IMR-90 (cell line): Measurements from ENCODE around the gene PDE4A. TPM values are rescaled to one million over a fixed set of nuclear protein-coding genes. Genes with fewer than 3 reads are reported as not detected.
A peak's percentile ranks its signal among the peaks of the same experiment; 100 is the strongest.

Experiments
- ATAC-seq: fragments of 200-7000 bp; cut with Tn5 transposase; 2 replicates; pipeline ENCODE4 v1.9.1; 2020; ENCODE audit warnings: low read depth, mild to moderate bottlenecking, moderate library complexity
- BruUV-seq: library from RNA; stranded (reverse); fragments of 400-500 nt; replicated peaks from 2 replicates; lab custom pipeline; 2021; lab: Mats Ljungman, UMichigan
- CTCF ChIA-PET: fragments of 300-600 bp; formaldehyde crosslinking; extraction: SDS; loops from one replicate; lab custom pipeline; 2021; ENCODE audit warnings: antibody characterized with exemption; lab: Yijun Ruan, JAX
- POLR2A ChIA-PET: fragments of 300-600 bp; sonication (Branson Sonifier 250); formaldehyde crosslinking; loops from one replicate; lab custom pipeline; 2022; ENCODE audit warnings: antibody characterized with exemption; ENCODE audit not compliant: unreplicated experiment; lab: Charles Lee
- DNase-seq: peaks from one replicate; pipeline ENCODE4 v3.0.0; 2013
- H2AFZ ChIP-seq: replicated peaks from 2 replicates; pipeline ENCODE3; 2013; ENCODE audit warnings: low read length, mild to moderate bottlenecking; ENCODE audit not compliant: poor library complexity
- H2AK5ac ChIP-seq: 2 replicates; pipeline ENCODE4 v1.6.1; 2013; ENCODE audit warnings: low read depth, low read length, inconsistent platforms
- H2AK9ac ChIP-seq: replicated peaks from 2 replicates; pipeline ENCODE3; 2013; ENCODE audit warnings: mild to moderate bottlenecking, low read depth, low read length, moderate library complexity; ENCODE audit not compliant: poor library complexity
- H2BK120ac ChIP-seq: 2 replicates; pipeline ENCODE4 v1.6.1; 2013; ENCODE audit warnings: low read depth, low read length, inconsistent platforms
- H2BK15ac ChIP-seq: 3 replicates; pipeline ENCODE4 v1.6.1; 2013; ENCODE audit warnings: low read depth, low read length, inconsistent platforms
- H2BK20ac ChIP-seq: 2 replicates; pipeline ENCODE4 v1.6.1; 2013; ENCODE audit warnings: low read depth, mild to moderate bottlenecking, inconsistent platforms, low read length, moderate library complexity
- H2BK5ac ChIP-seq: 2 replicates; pipeline ENCODE4 v1.6.1; 2013; ENCODE audit warnings: mild to moderate bottlenecking, low read depth, low read length, inconsistent platforms; ENCODE audit not compliant: poor library complexity, severe bottlenecking
- H3K14ac ChIP-seq: replicated peaks from 2 replicates; pipeline ENCODE4 v1.6.1; 2013; ENCODE audit warnings: low read depth, low read length, inconsistent platforms
- H3K18ac ChIP-seq: 2 replicates; pipeline ENCODE4 v1.6.1; 2013; ENCODE audit warnings: low read depth, low read length, control low read depth
- H3K23ac ChIP-seq: 2 replicates; pipeline ENCODE4 v1.6.1; 2013; ENCODE audit warnings: low read depth, low read length, inconsistent platforms
- H3K27ac ChIP-seq: 2 replicates; pipeline ENCODE4 v1.5.1; 2013; ENCODE audit warnings: mild to moderate bottlenecking, control low read depth, low read length; ENCODE audit not compliant: insufficient read depth
- H3K27me3 ChIP-seq: 2 replicates; pipeline ENCODE4 v1.6.1; 2013; ENCODE audit warnings: low read length; ENCODE audit not compliant: control insufficient read depth, insufficient read depth
- H3K36me3 ChIP-seq: 2 replicates; pipeline ENCODE4 v1.6.1; 2013; ENCODE audit warnings: low read length, mixed read lengths; ENCODE audit not compliant: control insufficient read depth, insufficient read depth
- H3K4ac ChIP-seq: 2 replicates; pipeline ENCODE4 v1.6.1; 2013; ENCODE audit warnings: low read depth, low read length, inconsistent platforms
- H3K4me1 ChIP-seq: 2 replicates; pipeline ENCODE4 v1.6.1; 2013; ENCODE audit warnings: low read length, mixed read lengths; ENCODE audit not compliant: control insufficient read depth, insufficient read depth
- H3K4me2 ChIP-seq: 2 replicates; pipeline ENCODE4 v1.6.1; 2013; ENCODE audit warnings: low read depth, mild to moderate bottlenecking, control low read depth, low read length, moderate library complexity
- H3K4me3 ChIP-seq: 2 replicates; pipeline ENCODE4 v1.5.1; 2013; ENCODE audit warnings: low read depth, mild to moderate bottlenecking, control low read depth, low read length, moderate library complexity; ENCODE audit not compliant: insufficient read depth
- H3K56ac ChIP-seq: 2 replicates; pipeline ENCODE4 v1.6.1; 2013; ENCODE audit warnings: low read length, inconsistent platforms; ENCODE audit not compliant: insufficient read depth; ENCODE audit errors: extremely low read depth
- H3K79me1 ChIP-seq, 2 experiments: 2 replicates each; pipeline ENCODE4 v1.6.1; 2013; ENCODE audit warnings: low read length in 2 of 2, inconsistent platforms in 1 of 2, low read depth in 1 of 2
- H3K9ac ChIP-seq: 2 replicates; pipeline ENCODE4 v1.6.1; 2013; ENCODE audit warnings: low read depth, low read length, control low read depth
- H3K9me1 ChIP-seq: 2 replicates; pipeline ENCODE4 v1.6.1; 2013; ENCODE audit warnings: low read length, inconsistent platforms; ENCODE audit not compliant: insufficient read depth
- H3K9me3 ChIP-seq: 2 replicates; pipeline ENCODE4 v1.6.1; 2013; ENCODE audit warnings: low read length; ENCODE audit not compliant: control insufficient read depth, insufficient read depth
- H4K20me1 ChIP-seq: 2 replicates; pipeline ENCODE4 v1.6.1; 2013; ENCODE audit warnings: low read length, inconsistent platforms; ENCODE audit not compliant: insufficient read depth
- H4K5ac ChIP-seq: 2 replicates; pipeline ENCODE4 v1.6.1; 2013; ENCODE audit warnings: mild to moderate bottlenecking, low read depth, low read length, control low read depth
- H4K8ac ChIP-seq, 2 experiments: 2 replicates each; pipeline ENCODE4 v1.6.1; 2013; ENCODE audit warnings: low read depth in 2 of 2, low read length in 2 of 2, control low read depth in 1 of 2, inconsistent platforms in 1 of 2
- H4K91ac ChIP-seq: 2 replicates; pipeline ENCODE4 v1.6.1; 2013; ENCODE audit warnings: low read depth, low read length, inconsistent platforms; ENCODE audit not compliant: insufficient read depth
- BHLHE40 ChIP-seq: fragments of 150-350 bp; IDR thresholded peaks from 2 replicates; pipeline ENCODE4 v1.6.1; 2016; ENCODE audit warnings: mild to moderate bottlenecking, low read depth, low read length
- CEBPB ChIP-seq: IDR thresholded peaks from 2 replicates; pipeline ENCODE4 v1.6.1; 2012; ENCODE audit warnings: low read depth, low read length, improper control_type of control experiment
- CHD1 ChIP-seq: IDR thresholded peaks from 2 replicates; pipeline ENCODE4 v1.6.1; 2012; ENCODE audit warnings: low read depth, low read length, improper control_type of control experiment
- CTCF ChIP-seq: conservative IDR thresholded peaks from 2 replicates; pipeline ENCODE4 v1.5.1; 2012; ENCODE audit warnings: mild to moderate bottlenecking, low read depth, low read length, improper control_type of control experiment
- ELK1 ChIP-seq: fragments of 150-350 bp; IDR thresholded peaks from 2 replicates; pipeline ENCODE4 v1.6.1; 2016; ENCODE audit warnings: low read depth, mild to moderate bottlenecking, low read length, moderate library complexity, borderline replicate concordance
- FOS ChIP-seq: fragments of 150-350 bp; IDR thresholded peaks from 2 replicates; pipeline ENCODE4 v1.6.1; 2016; ENCODE audit warnings: low read depth, low read length
- MAFK ChIP-seq: IDR thresholded peaks from 2 replicates; pipeline ENCODE4 v1.6.1; 2012; ENCODE audit warnings: low read depth, low read length, improper control_type of control experiment
- MAZ ChIP-seq: IDR thresholded peaks from 2 replicates; pipeline ENCODE4 v1.6.1; 2012; ENCODE audit warnings: low read depth, mild to moderate bottlenecking, low read length, improper control_type of control experiment, moderate library complexity, borderline replicate concordance
- MXI1 ChIP-seq: IDR thresholded peaks from 2 replicates; pipeline ENCODE4 v1.6.1; 2012; ENCODE audit warnings: low read depth, mild to moderate bottlenecking, low read length, moderate library complexity, borderline replicate concordance
- NFE2L2 ChIP-seq: fragments of 150-350 bp; IDR thresholded peaks from 2 replicates; pipeline ENCODE4 v1.6.1; 2016; ENCODE audit warnings: low read depth, mild to moderate bottlenecking, low read length
- POLR2A ChIP-seq: IDR thresholded peaks from 2 replicates; pipeline ENCODE4 v1.6.1; 2012; ENCODE audit warnings: mild to moderate bottlenecking, low read depth, low read length
- RAD21 ChIP-seq: IDR thresholded peaks from 2 replicates; pipeline ENCODE4 v1.6.1; 2012; ENCODE audit warnings: low read length, improper control_type of control experiment
- RCOR1 ChIP-seq: IDR thresholded peaks from 2 replicates; pipeline ENCODE4 v1.6.1; 2012; ENCODE audit warnings: mild to moderate bottlenecking, low read length, improper control_type of control experiment; ENCODE audit not compliant: insufficient replicate concordance
- RFX5 ChIP-seq: IDR thresholded peaks from 2 replicates; pipeline ENCODE4 v1.8.0; 2012; ENCODE audit warnings: low read depth, mild to moderate bottlenecking, low read length, moderate library complexity
- SMC3 ChIP-seq: fragments of 150-350 bp; IDR thresholded peaks from 2 replicates; pipeline ENCODE4 v1.6.1; 2016; ENCODE audit warnings: low read depth, mild to moderate bottlenecking, antibody characterized with exemption, low read length, moderate library complexity
- USF2 ChIP-seq: fragments of 150-350 bp; IDR thresholded peaks from 2 replicates; pipeline ENCODE4 v1.6.1; 2017; ENCODE audit warnings: mild to moderate bottlenecking, antibody characterized with exemption, low read length, low read depth
- WGBS, 2 experiments: methylation state at CpG; one replicate each; pipeline versions ENCODE4 v1.1.5 to v1.1.7; 2013; ENCODE audit warnings: missing lambda C conversion rate in 2 of 2; ENCODE audit not compliant: insufficient read length in 1 of 2; ENCODE audit errors: extremely low coverage in 2 of 2; 5-methylcytosine and 5-hydroxymethylcytosine counted together
- dilution Hi-C: fragments of 300-500 bp; cut with HindIII; formaldehyde crosslinking; loops from one replicate; pipeline ENCODE4 v1.14.3; 2018; ENCODE audit warnings: low sequenced_read_pairs; ENCODE audit not compliant: unreplicated experiment
- in situ Hi-C: fragments of 300-500 bp; cut with MboI; formaldehyde crosslinking; loops from 3 replicates; pipeline ENCODE4 v1.14.3; 2019; ENCODE audit warnings: low sequenced_read_pairs, inconsistent platforms, mixed read lengths
- intact Hi-C: fragments of 100-400 bp; cut with micrococcal nuclease; formaldehyde crosslinking; loops from 2 replicates; pipeline ENCODE4 v1.10.0; 2022
- polyA plus RNA-seq, 3 experiments: library from polyadenylated mRNA; depleted of rRNA; stranded (reverse); fragments of >200 nt; gene quantifications; 2 replicates each; pipeline ENCODE4 v1.2.3, GENCODE V29; 2012; ENCODE audit warnings: low replicate concordance in 1 of 3
- total RNA-seq: library from RNA; depleted of rRNA; stranded (reverse); fragments of >200 nt; gene quantifications from 2 replicates; pipeline ENCODE4 v1.2.3, GENCODE V29; 2012

The PDE4A gene
- total and polyA plus RNA-seq, 2 of the 4 experiments (the other 2 are of a cell fraction): 1.8 to 7.0 TPM

GRCh38 chr19:10517361-10517759 is 97.0 kb downstream of the PDE4A start, which contains the start of gene S1PR5:
Gene S1PR5, minus strand, starts transcription at chr19:10517447. Its CDS starts 2,436 bp downstream, at chr19:10515011.
- H3K4me2 ChIP-seq: peak within 1 kb of the TSS; percentile 86
- CTCF ChIA-PET: interaction anchor here (0.6 to 1.7 kb wide), 2 partner anchors 11 to 18 kb away, joined by 3 to 4 read pairs; no protein-coding TSS in a partner anchor
- H3K9ac ChIP-seq: no peak within 1 kb of the TSS; the same call in 1 of the 2 replicates

More at GRCh38 chr19:10517361-10517759, 97.0 kb downstream of the PDE4A start, which contains the start of gene S1PR5:
- H3K4ac ChIP-seq: peak within 1 kb of the TSS; percentile 18; the same call in 1 of the 2 replicates
- no peaks in the 10 kb centered on the region for H3K79me1 ChIP-seq
- DNase-seq (no peak), ATAC-seq (peak; percentile 65)
- H3K36me3 ChIP-seq: no peaks in the 10 kb centered on the region
- H3K9me3 ChIP-seq: no peaks in the 10 kb centered on the region
- WGBS, 2 experiments: 0% methylated on average over 11 of the region's 39 CpGs; no CpG with 5 or more reads in 1 of the 2 experiments
- no peak within 1 kb of the TSS for H3K14ac ChIP-seq
- peaks cover 4% of the 10 kb centered on the region for H3K4me1 ChIP-seq
- H2BK5ac ChIP-seq: no peak within 1 kb of the TSS
- H2BK120ac ChIP-seq: no peak within 1 kb of the TSS
- no peak within 1 kb of the TSS for H3K56ac ChIP-seq
- BruUV-seq: no TSS peak
- H2BK15ac ChIP-seq: no peak within 1 kb of the TSS
- no peak within 1 kb of the TSS for H4K91ac ChIP-seq
- POLR2A ChIA-PET: no interaction called here
- no peak within 1 kb of the TSS for H3K27ac ChIP-seq
- no peaks in the 10 kb centered on the region for H3K9me1 ChIP-seq
- intact Hi-C loops: no loop called here
- H3K18ac ChIP-seq: no peak within 1 kb of the TSS
- H4K20me1 ChIP-seq: no peaks in the 10 kb centered on the region
- no peak within 1 kb of the TSS for H2BK20ac ChIP-seq
- in situ Hi-C loops: no loop called here
- peak within 1 kb of the TSS; percentile 91 for H2AFZ ChIP-seq
- peak within 1 kb of the TSS; percentile 5 for H2AK9ac ChIP-seq
- H3K4me3 ChIP-seq: peak within 1 kb of the TSS; percentile 48
- 0 out of 2 replicates have a peak within 1 kb of the TSS, but pooled peaks have one; percentile 14 for H2AK5ac ChIP-seq
- dilution Hi-C loops: no loop called here
- peak within 1 kb of the TSS; percentile 52 for H3K23ac ChIP-seq
- H4K5ac ChIP-seq: no peak within 1 kb of the TSS
- TF ChIP-seq RFX5 (no peak), POLR2A (no peak), SMC3 (no peak), MAFK (no peak), RCOR1 (no peak), ELK1 (no peak), MXI1 (no peak), RAD21 (no peak), NFE2L2 (no peak), CHD1 (no peak), FOS (no peak), MAZ (no peak; the same call in 1 of the 2 replicates), BHLHE40 (no peak), USF2 (no peak), CTCF (no peak), CEBPB (no peak)
- peak within 1 kb of the TSS; percentile 24 to 37; a peak in 1 of 4 replicates for H4K8ac ChIP-seq
- H3K27me3 ChIP-seq: peaks cover 55% of the 10 kb centered on the region
